Mesodermal cell (in vitro differentiated cells): ENCODE data around the gene SEMA5A.

Experiments used
- H3K27ac ChIP-seq: 2 replicates; pipeline ENCODE4 v1.7.0; 2013; ENCODE audit warnings: mild to moderate bottlenecking, low read depth, low read length, moderate library complexity; ENCODE audit not compliant: severe bottlenecking
- H3K36me3 ChIP-seq: 2 replicates; pipeline ENCODE4 v1.7.1; 2013; ENCODE audit warnings: mild to moderate bottlenecking, low read length, moderate library complexity; ENCODE audit not compliant: control insufficient read depth, insufficient read depth
- H3K4me1 ChIP-seq: one replicate; pipeline ENCODE4 v1.7.1; 2013; ENCODE audit warnings: mild to moderate bottlenecking, low read length; ENCODE audit not compliant: insufficient read depth, control insufficient read depth, poor library complexity, severe bottlenecking
- H3K4me3 ChIP-seq: 2 replicates; pipeline ENCODE4 v1.7.0; 2013; ENCODE audit warnings: low read length, control low read depth, mild to moderate bottlenecking; ENCODE audit not compliant: insufficient read depth, poor library complexity, severe bottlenecking; ENCODE audit errors: extremely low read depth
- H3K9me3 ChIP-seq: 2 replicates; pipeline ENCODE4 v1.7.1; 2013; ENCODE audit warnings: mild to moderate bottlenecking, low read length, moderate library complexity; ENCODE audit not compliant: control insufficient read depth
- WGBS, 2 experiments: methylation state at CpG; one replicate each; pipeline ENCODE4 v1.1.5; 2013; ENCODE audit warnings: missing lambda C conversion rate in 2 of 2; ENCODE audit not compliant: insufficient coverage in 2 of 2; 5-methylcytosine and 5-hydroxymethylcytosine counted together

Gene SEMA5A

DNA sequence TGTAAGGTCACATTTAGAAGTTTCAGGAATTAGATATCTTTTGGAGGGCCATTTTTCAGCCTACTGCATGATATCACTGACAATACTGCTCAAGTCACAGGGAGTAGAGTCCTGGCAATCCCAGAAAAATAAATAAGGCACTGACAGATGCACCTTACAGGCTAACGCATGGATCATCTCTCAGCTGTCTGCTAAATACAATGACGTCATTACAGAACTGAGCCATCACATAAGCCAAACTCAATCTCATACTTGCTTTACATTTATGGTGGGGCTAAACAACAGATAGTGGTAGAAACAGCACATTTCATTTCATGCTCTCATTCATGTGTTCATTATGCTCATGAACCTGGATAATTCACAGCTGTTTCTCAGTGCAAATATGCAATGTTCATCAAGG is 243.7 kb downstream of the SEMA5A start:
- 100% methylated on average over 1 to 2 of the region's 2 CpGs for WGBS, 2 experiments
- no peaks in the 10 kb centered on the region for H3K4me1 ChIP-seq
- no peak overlapping the region for H3K27ac ChIP-seq

DNA sequence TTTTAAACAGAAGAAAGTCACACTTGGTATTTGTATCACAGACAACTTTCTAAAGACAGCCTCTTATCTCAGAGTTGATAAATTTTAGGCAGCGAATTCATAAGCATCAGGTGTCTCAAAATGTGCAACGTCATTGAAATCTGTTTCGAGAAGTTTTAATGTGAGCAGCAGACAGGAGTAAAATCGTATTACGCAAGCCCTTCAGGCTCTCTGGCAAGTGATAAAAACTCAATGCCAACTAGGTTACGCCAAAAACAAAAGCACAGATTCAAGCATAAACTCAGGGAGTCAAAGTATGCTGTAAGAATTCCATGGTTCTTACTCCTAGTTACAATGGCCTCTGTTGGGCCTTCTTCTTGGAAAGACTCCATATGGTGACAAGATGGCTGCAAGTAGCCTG is 244.7 kb downstream of the SEMA5A start:
- Histone ChIP-seq H3K9me3 (no peaks in the 10 kb centered on the region), H3K4me3 (no peak overlapping the region), H3K36me3 (no peaks in the 10 kb centered on the region), H3K27ac (no peak overlapping the region), H3K4me1 (no peaks in the 10 kb centered on the region)
- WGBS, 2 experiments, result 82 to 87% methylated on average over 6 of the region's 6 CpGs

More for the DNA sequence above, 243.7 kb downstream of the SEMA5A start:
- H3K36me3 ChIP-seq, result no peaks in the 10 kb centered on the region
- H3K9me3 ChIP-seq, result no peaks in the 10 kb centered on the region
- H3K4me3 ChIP-seq, result no peak overlapping the region

DNA sequence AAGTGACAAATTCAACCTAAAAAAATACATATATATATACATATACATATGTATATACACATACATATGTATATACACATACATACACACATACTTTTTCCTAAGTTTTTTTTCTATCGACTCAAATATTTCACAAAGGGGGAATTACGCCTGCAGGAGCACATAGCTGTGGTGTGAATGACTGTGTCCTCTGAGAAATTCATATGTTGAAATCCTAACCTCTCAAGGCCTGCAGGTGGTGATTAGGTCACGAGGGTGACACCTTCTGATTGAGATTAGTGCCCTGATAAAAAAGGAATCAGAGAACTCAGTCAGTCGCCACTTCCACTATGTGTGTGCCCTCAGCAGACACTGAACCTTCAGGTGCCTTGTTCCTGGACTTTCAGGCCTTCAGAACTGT is 248.7 kb downstream of the SEMA5A start:
- Histone ChIP-seq H3K9me3 (no peaks in the 10 kb centered on the region), H3K27ac (no peak overlapping the region), H3K36me3 (no peaks in the 10 kb centered on the region), H3K4me3 (no peak overlapping the region), H3K4me1 (no peaks in the 10 kb centered on the region)
- 38 to 44% methylated on average over 2 of the region's 4 CpGs for WGBS, 2 experiments

DNA sequence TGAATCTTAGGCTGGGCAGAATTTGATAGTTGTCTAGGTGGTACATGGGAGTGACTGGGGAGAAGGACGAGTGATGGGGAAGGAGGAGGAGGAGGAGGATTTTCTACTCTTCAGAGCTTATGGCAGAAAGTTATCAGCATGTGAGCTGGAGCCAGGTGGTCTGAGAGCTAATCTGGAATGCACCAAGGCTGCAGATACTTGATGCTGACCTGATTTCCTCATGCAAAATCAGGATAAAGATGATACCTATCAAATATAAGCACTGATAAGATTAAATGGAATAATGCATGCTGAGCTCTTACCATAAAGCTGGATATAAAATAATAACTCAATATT is 250.4 kb downstream of the SEMA5A start:
- 29% methylated on average over 1 of the region's 1 CpG; no CpG with 5 or more reads in 1 of the 2 experiments for WGBS, 2 experiments
- H3K27ac ChIP-seq, result no peak overlapping the region

DNA sequence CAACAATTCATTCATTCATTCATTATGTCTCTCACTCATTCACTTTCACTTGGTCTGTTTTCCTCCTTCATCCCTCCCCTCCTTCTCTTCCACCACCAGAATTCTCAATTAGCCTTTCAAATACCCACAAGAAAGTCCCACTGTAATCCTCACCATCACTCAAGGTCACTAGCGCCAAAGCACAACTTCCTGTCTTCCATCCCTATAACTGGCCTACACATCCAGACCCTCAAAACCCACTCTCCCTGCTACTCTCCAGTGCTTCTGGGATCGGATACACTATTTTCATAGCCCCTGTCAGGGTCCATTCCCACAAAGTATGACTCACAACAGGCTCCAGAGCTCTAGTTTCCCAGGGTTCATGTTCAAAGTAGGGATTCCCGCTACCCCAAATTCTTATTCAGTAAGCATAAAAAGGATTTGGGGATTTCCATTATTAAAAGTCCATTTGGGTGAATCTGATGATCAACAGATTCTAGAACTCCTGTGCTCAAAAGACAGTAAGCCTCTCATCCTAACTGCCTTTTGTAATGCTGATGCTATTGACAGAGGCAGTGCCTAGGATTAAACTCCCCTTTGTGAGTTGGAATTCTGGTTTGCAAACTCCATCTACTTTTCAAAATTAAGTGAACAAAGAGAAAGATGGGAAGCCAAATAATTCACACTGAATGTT is 250.9 kb downstream of the SEMA5A start:
- Histone ChIP-seq H3K27ac (no peak overlapping the region), H3K4me1 (no peaks in the 10 kb centered on the region), H3K9me3 (no peaks in the 10 kb centered on the region), H3K36me3 (no peaks in the 10 kb centered on the region), H3K4me3 (no peak overlapping the region)
- WGBS, 2 experiments, result 34 to 53% methylated on average over 2 of the region's 3 CpGs

More for the DNA sequence above, 250.4 kb downstream of the SEMA5A start:
- Histone ChIP-seq H3K36me3 (no peaks in the 10 kb centered on the region), H3K4me3 (no peak overlapping the region), H3K4me1 (no peaks in the 10 kb centered on the region), H3K9me3 (no peaks in the 10 kb centered on the region)

DNA sequence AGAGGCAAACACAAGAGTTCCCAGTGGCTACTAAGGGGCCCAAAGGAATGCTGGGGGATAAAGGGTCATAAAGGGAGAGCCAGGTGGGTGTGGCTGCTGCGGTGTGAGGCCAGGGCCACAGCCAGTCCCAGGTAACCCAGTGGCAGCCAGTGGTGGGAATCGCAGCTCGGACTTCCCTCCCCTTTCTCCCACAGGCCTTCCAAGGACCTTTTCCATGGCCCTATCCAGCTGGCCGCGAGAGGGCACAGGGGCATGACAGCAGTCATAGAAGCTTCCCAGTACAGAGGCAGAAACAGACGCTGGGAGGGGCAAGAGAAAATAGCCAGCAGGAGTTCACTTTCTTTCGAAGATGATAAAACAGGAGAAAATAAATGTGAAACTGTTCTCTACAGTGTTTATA is 257.6 kb downstream of the SEMA5A start:
- WGBS, 2 experiments, result 80 to 98% methylated on average over 4 to 5 of the region's 7 CpGs
- Histone ChIP-seq H3K36me3 (no peaks in the 10 kb centered on the region), H3K9me3 (no peaks in the 10 kb centered on the region), H3K27ac (no peak overlapping the region), H3K4me1 (peaks cover 4% of the 10 kb centered on the region), H3K4me3 (no peak overlapping the region)

DNA sequence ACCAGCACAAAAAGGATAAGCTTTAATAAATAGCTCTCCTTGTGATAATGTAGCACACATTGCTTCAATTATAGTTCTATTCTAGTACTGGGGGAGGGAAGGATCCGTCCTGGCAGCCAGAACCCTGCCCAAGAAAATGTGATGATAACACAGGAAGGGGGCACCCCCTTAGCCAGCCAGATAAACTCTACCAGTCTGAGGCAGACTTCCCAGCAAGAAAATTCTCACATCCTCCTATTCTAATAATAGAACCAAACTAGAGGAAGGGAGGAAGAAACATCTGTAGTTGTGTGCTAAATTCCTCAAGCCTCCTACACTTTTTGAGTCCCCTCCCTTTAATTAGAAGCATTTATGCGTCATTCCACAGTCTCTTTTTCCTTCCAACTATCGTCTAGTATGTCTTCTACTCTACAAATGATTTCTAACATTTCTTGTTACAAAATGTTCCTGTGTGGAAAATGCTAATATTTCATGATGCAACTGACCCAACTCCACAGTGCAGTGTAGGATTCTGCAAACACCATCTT is 261.0 kb downstream of the SEMA5A start:
- H3K4me3 ChIP-seq, result no peak overlapping the region
- peaks cover 4% of the 10 kb centered on the region for H3K4me1 ChIP-seq
- peak overlapping the region; percentile 73 for H3K27ac ChIP-seq
- no peaks in the 10 kb centered on the region for H3K9me3 ChIP-seq
- WGBS, 2 experiments, result no CpG with 5 or more reads among the region's 3 CpGs
- peaks cover 4% of the 10 kb centered on the region for H3K36me3 ChIP-seq

DNA sequence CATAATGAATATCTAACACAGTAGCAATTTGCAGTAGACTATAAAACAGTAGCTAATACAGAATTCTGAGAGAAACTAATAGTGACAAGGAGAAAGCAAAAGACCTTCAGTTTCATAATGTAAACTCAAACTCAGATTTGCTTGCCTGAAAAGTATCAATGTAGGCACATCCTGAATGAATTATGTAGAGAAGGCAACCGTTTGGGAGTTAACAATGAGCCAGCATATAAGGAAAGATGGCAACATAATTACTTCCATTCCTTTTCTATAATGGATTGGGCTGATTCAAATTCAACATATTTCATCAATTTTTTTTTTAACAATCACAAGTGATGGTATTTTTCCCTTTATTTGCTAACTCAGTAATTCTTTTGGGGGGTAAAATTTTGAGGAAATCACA is 261.6 kb downstream of the SEMA5A start:
- Histone ChIP-seq H3K9me3 (no peaks in the 10 kb centered on the region), H3K27ac (peak overlapping the region; percentile 73), H3K4me3 (no peak overlapping the region), H3K36me3 (peaks cover 4% of the 10 kb centered on the region), H3K4me1 (peaks cover 4% of the 10 kb centered on the region)
- WGBS, 2 experiments, result 100% methylated on average over 1 of the region's 1 CpG; no CpG with 5 or more reads in 1 of the 2 experiments

DNA sequence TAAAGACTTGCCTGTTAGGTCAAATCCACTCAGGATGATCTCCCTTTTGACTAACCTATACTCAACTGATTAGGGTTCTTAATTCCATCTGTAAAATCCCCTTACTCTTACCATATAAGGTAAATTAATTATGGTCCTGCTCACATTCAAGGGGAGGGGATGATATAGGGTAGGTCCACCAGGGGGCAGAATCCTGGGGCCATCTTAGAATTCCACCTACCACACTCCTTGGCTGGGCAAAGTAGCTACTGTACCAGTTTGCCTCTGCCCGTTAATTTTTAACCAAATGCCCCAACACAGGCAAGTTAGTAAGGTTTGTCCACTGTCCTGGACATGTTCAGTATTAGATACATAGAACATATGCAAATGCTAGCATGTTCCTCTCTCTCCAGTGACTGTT is 262.4 kb downstream of the SEMA5A start:
- Histone ChIP-seq H3K4me3 (no peak overlapping the region), H3K36me3 (peaks cover 4% of the 10 kb centered on the region), H3K9me3 (peaks cover 4% of the 10 kb centered on the region), H3K4me1 (peaks cover 4% of the 10 kb centered on the region), H3K27ac (no peak overlapping the region)
- WGBS, 2 experiments, result 80% methylated on average over 1 of the region's 1 CpG; no CpG with 5 or more reads in 1 of the 2 experiments

DNA sequence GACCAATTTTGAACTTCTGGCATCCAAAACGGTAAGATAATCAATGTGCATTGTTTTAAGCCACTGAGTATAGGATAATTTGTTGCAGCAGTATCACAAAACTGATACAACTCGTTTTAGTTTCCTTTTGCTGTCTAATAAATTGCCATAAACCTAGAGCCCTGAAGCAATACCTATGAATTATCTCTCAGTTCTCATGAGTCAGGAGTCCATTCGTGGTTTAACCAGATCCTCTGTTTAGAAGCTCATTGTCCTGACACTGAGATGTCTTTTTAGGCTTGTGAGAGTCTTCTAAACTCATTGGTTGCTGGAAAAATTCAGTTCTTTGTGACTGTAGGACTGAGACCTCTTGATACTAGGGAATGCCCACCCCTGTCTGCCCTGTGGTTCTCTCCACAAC is 262.9 kb downstream of the SEMA5A start:
- 100% methylated on average over 1 of the region's 3 CpGs; no CpG with 5 or more reads in 1 of the 2 experiments for WGBS, 2 experiments
- peaks cover 4% of the 10 kb centered on the region for H3K4me1 ChIP-seq

DNA sequence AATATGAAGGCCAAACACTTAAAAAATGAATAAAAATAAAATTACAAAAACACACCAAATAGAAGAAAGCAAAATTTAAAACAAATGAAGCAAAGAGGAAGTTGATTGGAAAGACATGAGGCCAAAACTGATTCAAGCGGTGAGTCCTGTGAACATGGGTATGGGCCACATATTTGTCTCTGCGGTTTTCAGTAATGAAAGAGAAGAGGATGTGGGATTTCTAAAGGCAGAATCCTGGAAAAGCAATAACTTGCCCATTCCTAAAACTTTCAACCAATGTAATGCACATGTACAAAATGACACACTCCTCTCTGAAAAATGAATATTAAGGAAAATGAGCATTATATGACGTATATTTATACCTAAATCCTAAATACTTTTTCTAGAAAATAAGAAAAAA is 263.7 kb downstream of the SEMA5A start:
- Histone ChIP-seq H3K4me3 (no peak overlapping the region), H3K36me3 (peaks cover 4% of the 10 kb centered on the region), H3K27ac (no peak overlapping the region), H3K4me1 (peaks cover 4% of the 10 kb centered on the region), H3K9me3 (peaks cover 11% of the 10 kb centered on the region)
- 93 to 100% methylated on average over 1 to 2 of the region's 3 CpGs for WGBS, 2 experiments

More for the DNA sequence above, 262.9 kb downstream of the SEMA5A start:
- Histone ChIP-seq H3K27ac (no peak overlapping the region), H3K4me3 (no peak overlapping the region), H3K36me3 (peaks cover 4% of the 10 kb centered on the region), H3K9me3 (peaks cover 8% of the 10 kb centered on the region)
